Mononuclear cell (primary cell): Measurements from ENCODE around the gene SPDEF. TPM values are rescaled to one million over a fixed set of nuclear protein-coding genes. Genes with fewer than 3 reads are reported as not detected.

Source experiments
- H3K27me3 ChIP-seq: 2 replicates; pipeline ENCODE4 v1.6.0; 2011; ENCODE audit warnings: low read length, control low read depth; ENCODE audit not compliant: insufficient read depth
- H3K4me1 ChIP-seq: 2 replicates; pipeline ENCODE4 v1.5.1; 2011; ENCODE audit warnings: mild to moderate bottlenecking, low read length, control low read depth; ENCODE audit not compliant: insufficient read depth
- H3K4me3 ChIP-seq: 2 replicates; pipeline ENCODE4 v1.5.1; 2011; ENCODE audit warnings: mild to moderate bottlenecking, low read length, moderate library complexity
- H3K9me3 ChIP-seq: 2 replicates; pipeline ENCODE4 v1.5.1; 2011; ENCODE audit warnings: low read depth, mild to moderate bottlenecking, control low read depth, low read length
- total RNA-seq: library from RNA; depleted of rRNA; stranded (reverse); fragments of >200 nt; gene quantifications from one replicate; pipeline ENCODE4 v1.2.3, GENCODE V29; 2012

SPDEF gene
- total RNA-seq, 1 donor = 0.31 TPM

DNA sequence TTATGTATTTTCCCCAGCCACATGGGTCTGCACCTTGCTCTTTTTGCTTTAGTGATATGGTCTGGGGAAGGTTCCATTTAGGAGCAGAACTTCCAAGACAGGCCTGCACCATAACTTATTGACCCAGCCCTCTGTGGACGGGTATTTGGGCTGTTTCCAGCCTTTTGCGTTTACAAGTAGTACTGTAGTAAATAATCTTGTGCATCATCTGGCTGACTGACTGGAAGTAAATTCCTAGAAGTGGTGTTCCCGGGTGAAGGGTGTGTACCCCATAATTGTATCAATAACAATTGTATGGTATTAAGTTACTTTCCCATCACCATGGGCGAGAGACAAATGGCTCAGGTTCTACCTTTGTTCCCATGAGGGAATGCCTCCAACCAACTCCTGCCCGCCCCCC lies 31.6 kb downstream of the SPDEF start:
- Histone ChIP-seq H3K9me3 (no peaks in the 10 kb centered on the region), H3K27me3 (no peaks in the 10 kb centered on the region), H3K4me1 (peaks cover 11% of the 10 kb centered on the region), H3K4me3 (no peak overlapping the region)

DNA sequence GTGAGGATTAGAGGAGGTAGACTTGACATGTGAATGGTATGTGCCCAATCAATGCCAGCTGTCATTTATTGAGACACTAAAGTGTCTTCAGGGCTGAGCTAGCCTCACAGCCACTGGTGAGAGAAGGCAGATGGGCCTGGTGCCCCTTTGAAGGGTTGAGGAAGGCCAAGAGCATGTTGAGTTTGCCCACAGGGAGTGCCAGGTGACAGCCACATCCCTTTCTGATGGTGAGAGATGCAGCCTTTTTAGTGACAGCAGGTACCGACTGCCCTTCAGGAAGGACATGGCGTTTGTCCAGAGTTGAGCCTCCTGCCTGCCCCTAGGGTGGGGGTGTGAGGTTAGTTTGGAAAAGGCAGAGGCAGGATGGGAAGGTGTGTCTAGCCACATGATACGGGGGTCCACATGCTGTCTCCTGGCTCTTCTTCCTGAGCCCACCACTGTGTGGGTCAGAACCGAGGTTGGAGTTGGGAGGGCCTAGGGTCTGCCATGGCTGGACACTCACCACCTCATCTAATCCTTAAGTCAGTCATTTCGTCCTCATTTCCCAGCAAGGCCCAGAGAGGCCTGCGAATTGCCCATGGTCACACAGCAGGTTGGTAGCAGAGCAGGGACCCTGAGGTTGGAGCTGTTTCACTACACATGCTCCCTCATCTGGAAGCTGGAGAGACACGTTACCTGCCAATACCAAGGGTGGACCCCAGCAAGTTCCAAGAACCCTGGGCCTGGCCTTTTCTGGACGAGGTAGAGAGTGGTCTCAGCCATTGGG lies 32.5 kb downstream of the SPDEF start:
- Histone ChIP-seq H3K4me3 (no peak overlapping the region), H3K27me3 (no peaks in the 10 kb centered on the region), H3K9me3 (no peaks in the 10 kb centered on the region), H3K4me1 (peaks cover 11% of the 10 kb centered on the region)

DNA sequence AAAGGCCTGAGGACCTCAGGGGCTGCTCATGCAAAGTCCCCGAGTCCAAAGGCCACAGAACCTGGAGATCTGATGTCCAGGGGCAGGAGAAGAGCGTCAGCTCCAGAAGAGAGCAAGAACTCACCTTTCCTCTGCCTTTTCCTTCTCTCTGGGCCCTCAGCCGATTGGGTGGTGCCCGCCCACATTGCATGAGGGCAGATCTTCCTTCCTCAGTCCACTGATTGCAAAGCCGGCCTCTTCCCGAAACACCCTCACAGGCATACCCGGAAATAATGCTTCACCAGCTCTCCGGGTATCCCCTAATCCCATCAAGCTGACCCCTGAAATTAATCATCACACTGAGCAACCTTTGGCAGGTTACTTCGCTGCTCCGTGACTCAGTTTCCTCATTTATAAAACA lies 33.4 kb downstream of the SPDEF start:
- H3K9me3 ChIP-seq = no peaks in the 10 kb centered on the region
- no peaks in the 10 kb centered on the region for H3K27me3 ChIP-seq
- H3K4me1 ChIP-seq = peaks cover 11% of the 10 kb centered on the region
- no peak overlapping the region for H3K4me3 ChIP-seq

DNA sequence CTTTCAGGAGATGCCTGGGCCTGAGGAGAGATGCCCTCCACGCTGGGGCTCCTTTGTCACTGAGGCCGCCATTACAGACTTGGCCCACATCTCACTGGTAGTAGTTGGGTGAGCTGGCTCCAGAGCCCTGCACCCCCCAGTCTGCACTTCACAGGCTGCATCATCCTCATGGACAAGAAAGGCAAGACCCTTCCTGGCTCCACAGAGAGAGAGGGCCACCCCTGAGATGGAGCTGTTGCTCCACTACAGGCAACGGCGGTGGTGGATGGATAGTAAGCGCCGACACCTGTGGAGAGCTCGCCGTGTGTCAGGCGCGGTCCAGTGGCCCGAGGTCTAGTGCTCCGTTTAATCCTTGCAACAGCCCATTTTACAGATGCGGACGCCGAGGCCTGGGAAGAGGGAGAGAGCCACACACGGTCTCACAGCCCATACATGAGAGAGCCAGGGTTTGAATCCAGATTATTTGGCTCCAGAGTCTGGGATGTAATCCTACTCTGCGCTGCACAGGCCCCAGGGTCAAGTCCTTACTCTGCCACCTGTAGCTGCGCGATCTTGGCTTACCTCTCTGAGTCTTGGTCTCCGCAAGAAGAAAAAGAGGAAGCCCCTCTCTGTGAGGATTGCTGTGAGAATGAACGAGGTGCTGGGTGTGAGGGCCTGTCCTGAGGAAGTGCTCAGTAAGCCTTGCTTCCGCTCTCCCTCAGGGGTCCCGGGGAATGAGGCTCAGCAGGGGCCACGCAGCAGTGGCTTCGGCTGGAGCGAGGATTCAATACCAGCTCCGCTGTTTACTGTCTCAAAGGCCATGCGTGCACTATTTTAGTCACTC lies 34.5 kb downstream of the SPDEF start:
- H3K9me3 ChIP-seq = no peaks in the 10 kb centered on the region
- no peaks in the 10 kb centered on the region for H3K27me3 ChIP-seq
- H3K4me3 ChIP-seq = no peak overlapping the region
- peaks cover 5% of the 10 kb centered on the region for H3K4me1 ChIP-seq

DNA sequence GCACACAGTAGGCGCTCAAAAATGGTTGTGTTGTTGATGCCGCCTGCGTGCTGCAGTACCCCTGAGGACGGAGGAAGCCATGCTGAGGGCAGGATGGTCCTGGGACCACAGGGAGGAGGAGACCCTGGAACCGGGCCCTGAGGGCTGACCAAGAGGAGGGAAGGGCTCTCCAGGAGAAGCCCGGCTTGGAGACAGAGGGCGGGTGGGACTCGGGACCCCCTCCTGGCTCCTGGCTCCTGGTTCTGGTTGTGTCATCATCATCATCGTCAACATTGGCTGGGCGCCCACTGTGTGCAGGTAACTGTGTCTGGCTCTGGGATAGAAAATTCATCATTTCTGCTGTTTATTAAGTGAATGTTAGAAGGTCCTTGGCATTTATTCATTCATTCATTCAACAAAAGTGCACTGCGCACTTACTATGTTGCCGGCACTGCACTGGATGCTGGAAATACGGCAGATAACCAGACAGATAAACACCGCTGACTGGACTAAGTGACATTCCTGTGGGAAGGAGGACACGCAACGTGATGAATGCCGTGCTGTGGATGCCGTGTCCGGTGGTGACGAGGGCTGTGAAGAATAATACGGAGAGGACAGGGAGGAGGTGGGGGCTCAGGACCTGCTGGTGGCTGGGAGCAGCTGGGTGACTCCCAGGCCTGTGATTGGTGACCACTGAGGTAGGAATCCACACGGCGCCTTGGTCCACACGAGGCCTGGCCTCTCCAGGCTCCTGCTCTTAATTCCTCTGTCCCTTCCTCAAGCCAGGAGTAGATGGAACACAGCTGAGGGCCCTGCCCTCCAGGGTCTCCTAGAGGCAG lies 35.3 kb downstream of the SPDEF start:
- H3K27me3 ChIP-seq = no peaks in the 10 kb centered on the region
- H3K9me3 ChIP-seq = no peaks in the 10 kb centered on the region
- no peaks in the 10 kb centered on the region for H3K4me1 ChIP-seq
- H3K4me3 ChIP-seq = no peak overlapping the region

DNA sequence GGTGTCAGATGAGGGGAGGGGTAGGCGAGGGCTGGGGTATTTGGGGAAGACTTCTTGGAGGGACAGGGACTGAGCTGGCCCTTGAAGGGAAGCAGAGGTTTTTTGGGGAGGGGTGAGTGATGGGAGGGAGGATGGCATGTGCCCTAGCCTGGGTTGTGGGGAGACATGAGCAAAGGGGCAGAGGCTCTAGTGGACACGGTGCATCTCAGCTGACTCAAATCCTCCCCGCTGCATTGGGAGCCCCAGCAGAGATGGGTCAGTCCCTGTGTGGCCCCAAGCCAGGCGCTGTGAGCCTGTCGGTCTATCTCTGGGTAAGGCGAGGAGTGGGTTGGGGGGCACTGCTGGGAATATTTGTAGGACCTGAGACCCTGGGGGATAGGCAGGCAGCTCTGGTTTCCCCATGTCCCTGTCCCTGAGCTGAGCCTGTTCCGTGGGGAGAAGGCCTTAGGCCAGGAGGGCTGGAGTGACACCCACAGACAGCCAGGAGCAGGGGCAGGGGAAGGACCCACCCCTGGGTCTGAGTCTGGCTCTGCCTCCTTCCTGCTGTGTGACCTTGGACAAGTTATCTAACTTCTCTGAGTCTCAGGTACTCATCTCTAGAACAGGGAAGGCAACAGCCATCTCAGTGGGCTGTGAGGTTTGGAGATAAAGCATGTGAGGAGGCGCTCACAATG lies 36.0 kb downstream of the SPDEF start:
- no peaks in the 10 kb centered on the region for H3K4me1 ChIP-seq
- H3K4me3 ChIP-seq = no peak overlapping the region
- H3K27me3 ChIP-seq = no peaks in the 10 kb centered on the region
- no peaks in the 10 kb centered on the region for H3K9me3 ChIP-seq

DNA sequence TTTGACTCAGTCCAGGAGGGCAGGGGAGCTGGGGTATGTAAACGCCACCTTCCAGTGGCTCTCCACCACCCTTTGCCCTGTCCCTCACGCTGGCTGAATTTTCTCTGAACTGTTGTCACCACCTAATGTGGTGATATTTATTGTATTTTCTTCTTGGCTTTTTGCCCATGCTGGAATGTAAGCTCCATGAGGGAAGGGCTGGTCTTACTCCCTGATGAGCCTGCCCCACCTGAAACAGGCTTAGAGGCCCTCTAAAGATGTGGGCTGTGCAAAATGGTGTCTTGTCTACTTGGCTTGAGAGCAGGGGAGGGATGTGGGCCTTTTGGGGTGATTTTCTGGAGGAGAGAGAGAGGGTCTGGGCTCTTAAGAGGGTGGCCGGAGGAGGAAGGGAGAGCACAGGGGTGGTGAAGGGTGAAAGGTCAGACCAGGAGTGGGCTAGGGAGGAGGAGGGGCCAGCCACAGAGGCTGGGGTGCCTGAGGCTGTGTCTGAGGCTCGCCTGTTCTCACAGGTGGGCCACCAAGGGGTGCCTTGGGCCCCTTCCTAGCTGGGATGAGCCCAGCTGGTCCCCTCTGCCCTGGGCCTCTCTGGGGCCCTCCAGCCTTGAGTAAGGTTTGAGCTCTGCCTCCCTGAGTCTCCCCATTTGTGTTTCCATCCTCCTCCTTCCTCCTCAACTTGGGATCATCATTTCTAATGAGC lies 37.3 kb downstream of the SPDEF start:
- Histone ChIP-seq H3K4me3 (no peak overlapping the region), H3K4me1 (no peaks in the 10 kb centered on the region), H3K27me3 (no peaks in the 10 kb centered on the region), H3K9me3 (no peaks in the 10 kb centered on the region)

DNA sequence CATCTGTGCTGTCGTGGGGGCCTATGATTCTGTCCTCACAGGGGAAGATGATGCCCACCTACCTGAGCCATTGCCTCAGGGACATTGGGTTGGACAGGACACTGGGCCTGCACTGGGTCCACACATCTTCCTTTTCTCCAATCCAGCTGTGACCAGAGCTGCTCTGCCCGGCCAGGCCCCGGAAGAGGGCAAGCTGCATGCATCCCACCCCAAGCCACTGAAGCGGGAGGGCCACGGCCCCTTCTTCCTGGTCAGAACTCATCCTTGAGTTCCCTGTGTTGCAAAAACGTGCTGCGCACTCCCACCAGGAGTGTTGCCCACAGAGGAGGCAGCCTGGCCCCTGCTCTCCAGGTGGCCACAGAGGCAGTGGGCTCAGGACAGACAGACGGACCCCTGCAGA lies 38.2 kb downstream of the SPDEF start:
- H3K27me3 ChIP-seq = no peaks in the 10 kb centered on the region
- H3K4me3 ChIP-seq = no peak overlapping the region
- H3K9me3 ChIP-seq = no peaks in the 10 kb centered on the region
- no peaks in the 10 kb centered on the region for H3K4me1 ChIP-seq

DNA sequence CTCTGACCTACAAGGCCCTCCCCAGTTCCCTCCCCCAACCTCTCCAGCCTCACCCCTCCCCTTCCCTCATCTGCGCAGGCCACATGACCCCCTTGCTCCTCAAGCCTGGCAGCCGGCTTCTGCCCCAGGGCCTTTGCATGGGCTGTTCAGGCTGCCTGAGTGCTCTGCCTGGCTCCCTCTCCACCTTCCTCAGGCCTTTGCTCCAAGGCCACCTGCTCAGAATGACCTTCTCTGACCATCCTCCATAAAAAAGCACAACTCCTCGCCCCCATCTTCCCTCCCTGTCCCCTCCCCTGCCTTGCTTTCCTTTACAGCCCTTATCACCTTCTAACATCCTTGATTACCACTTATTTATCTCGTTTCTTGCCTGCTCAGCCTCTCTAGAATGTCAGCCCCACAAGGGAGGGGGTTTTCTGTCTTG lies 38.7 kb downstream of the SPDEF start:
- H3K27me3 ChIP-seq = no peaks in the 10 kb centered on the region
- no peak overlapping the region for H3K4me3 ChIP-seq
- no peaks in the 10 kb centered on the region for H3K4me1 ChIP-seq
- H3K9me3 ChIP-seq = no peaks in the 10 kb centered on the region

DNA sequence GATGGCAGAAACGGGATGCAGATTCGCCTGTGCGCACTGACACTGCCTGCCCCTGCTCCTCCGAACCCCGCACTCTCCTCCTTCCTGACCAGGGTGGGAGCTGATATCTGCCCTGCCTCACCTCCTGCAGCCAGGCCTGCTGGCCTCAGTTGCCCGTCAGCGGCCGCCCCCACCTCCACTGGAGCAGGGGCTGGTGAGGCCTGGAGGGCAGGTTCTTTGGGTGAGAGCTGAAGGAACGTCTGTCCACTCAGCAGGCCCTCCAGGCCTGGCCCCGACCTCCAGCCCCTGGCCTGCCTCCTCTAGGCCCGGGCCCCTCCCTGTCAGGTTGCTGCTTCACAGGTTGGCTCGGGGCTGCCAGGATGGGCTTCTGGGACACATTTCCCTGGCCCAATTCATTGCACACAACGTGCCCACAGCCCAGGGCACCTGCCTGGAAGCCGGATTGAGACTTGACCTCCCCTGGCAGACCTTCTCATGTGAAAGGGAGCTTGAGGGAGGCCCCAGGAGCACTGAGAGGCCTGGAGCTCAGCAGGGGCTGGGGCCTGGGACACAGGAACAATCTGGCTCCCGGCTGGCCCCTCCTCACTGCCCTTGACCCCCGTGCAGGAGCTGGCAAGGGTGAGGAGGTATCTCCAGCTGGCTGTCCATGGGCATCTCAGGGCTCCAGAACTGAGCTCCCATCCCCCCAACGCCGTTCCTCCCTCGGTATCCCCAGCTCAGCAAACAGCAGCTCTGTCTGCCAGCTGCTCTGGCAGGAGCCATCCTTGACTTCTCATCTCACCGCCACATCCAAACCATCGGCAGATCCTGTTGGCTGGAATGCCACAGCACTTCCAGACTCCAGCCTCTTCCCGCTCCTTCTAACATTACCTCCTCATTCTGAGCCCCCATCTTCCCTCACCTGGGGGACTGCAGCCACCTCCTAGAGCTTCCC lies 39.5 kb downstream of the SPDEF start:
- H3K27me3 ChIP-seq = no peaks in the 10 kb centered on the region
- H3K4me3 ChIP-seq = no peak overlapping the region
- no peaks in the 10 kb centered on the region for H3K9me3 ChIP-seq
- H3K4me1 ChIP-seq = no peaks in the 10 kb centered on the region

DNA sequence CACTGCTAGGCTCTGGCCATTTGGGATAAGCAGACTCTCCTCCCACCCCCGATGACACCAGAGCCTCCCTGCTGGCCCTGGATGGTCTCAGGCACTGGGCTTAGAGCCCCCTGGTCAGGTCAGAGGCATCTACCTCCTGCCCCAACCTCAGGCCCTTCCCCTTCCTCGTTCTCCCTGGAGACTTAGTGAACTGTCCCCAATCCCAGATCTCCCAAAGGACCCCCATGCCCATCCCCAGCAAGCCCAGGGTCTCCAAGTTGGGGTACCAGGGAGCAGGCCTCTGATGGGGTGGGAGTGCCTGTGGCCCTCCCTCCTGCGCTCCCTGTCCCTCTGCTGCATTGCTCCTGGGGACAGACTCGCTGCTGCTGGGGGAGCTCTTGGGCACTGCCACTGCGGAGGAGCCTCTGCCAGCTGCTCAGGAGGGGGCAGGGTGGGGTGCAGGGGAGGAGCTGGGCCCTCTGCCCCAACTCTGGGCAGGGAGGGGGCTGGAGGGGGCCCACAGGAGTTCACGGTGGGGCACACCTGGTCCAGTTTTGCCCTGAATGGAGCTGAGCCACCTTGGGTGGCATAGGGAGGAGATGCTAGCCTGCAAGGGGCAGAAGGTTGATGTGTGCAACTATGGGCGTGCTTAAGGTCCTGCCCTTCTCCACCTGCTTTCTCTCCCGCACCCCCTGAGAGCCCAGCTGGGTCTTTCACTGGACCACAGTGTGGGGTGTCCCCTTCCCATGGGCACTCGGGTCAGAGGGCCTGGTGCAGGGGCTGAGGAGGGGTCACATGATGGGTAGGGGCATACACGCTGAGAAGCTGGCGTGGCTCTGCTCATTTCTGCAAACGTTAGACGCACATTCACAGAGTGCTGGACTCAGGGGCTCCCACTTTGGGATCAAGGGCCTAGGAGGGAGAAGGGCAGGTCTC lies 40.4 kb downstream of the SPDEF start:
- Histone ChIP-seq H3K4me3 (no peak overlapping the region), H3K4me1 (no peaks in the 10 kb centered on the region), H3K9me3 (no peaks in the 10 kb centered on the region), H3K27me3 (no peaks in the 10 kb centered on the region)

DNA sequence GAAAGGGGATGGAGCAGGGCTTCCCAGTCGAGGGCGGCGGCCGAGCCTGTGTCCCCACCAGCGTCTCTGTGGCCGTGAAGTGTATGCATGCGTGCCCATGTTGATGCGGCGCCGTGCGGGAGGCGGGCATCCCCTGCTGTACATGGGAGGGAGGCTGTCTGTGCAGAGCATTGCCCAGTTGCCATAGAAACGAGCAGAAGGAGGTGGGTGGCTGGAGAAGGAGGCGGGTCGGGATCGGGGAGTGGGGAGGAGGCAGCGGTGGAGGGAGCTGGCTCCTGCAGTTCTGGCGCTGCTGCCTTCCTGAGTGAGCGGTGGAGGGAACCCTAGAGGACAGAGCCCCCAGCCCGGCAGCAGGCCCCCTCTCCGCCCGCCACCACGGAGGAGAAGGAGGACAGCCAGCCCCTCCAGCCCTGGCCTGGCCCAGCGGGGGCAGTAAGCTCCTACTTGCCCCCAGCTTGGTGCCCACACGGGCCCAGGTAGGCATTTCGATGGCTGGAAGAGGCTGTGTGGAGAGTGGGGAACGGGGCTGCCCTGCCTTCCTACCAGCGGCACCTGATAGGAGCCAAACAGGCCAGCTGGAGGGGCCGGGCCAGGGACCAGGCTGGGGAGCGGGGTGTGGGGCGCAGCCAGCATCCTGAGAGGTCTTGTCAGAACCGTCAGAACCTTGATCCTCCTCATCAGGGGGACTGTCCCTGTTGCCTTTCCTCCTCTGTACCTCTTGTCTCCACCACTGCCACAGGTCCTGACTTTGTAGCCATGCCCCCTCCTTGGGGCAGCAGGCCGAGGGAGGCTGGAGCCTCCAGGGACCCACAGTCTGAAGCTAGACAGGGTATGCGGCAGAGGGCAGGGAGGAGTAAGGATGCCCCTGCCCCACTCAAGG lies 41.3 kb downstream of the SPDEF start:
- H3K4me1 ChIP-seq = no peaks in the 10 kb centered on the region
- H3K27me3 ChIP-seq = no peaks in the 10 kb centered on the region
- no peak overlapping the region for H3K4me3 ChIP-seq
- H3K9me3 ChIP-seq = no peaks in the 10 kb centered on the region
